ENCODE measurements around the gene PITPNB. TPM values are rescaled to one million over a fixed set of nuclear protein-coding genes. Genes with fewer than 3 reads are reported as not detected.

PITPNB gene
- total RNA-seq, 1 donor = 30.8 TPM

GRCh38 chr22:27895600-27895999 lies 23.5 kb downstream of the PITPNB start:
- Histone ChIP-seq H3K27ac (ENCODE audit: low read depth, low read length) (no peak overlapping the region), H3K9me3 (ENCODE audit: low read depth, low read length) (no peaks in the 10 kb centered on the region), H3K36me3 (ENCODE audit: insufficient read depth, low read length) (peaks cover 74% of the 10 kb centered on the region), H3K27me3 (ENCODE audit: insufficient read depth, low read length) (no peaks in the 10 kb centered on the region), H3K4me3 (ENCODE audit: insufficient read depth, low read length) (no peak overlapping the region), H2AFZ (ENCODE audit: low read length) (no peak overlapping the region), H3K4me1 (ENCODE audit: insufficient read depth, low read length) (no peaks in the 10 kb centered on the region), H3K79me2 (ENCODE audit: insufficient read depth, low read length) (peaks cover 58% of the 10 kb centered on the region), H4K20me1 (ENCODE audit: insufficient read depth, low read length) (peaks cover 2% of the 10 kb centered on the region), H3K4me2 (ENCODE audit: insufficient read depth, low read length) (no peak overlapping the region)
- TF ChIP-seq CTCF (IDR thresholded peaks at IDR 0.05; ENCODE audit: extremely low read depth, low read depth, low read length) = no peak
- DNase-seq (ENCODE audit: insufficient read length, low spot score, missing footprints) = no peak

DNA sequence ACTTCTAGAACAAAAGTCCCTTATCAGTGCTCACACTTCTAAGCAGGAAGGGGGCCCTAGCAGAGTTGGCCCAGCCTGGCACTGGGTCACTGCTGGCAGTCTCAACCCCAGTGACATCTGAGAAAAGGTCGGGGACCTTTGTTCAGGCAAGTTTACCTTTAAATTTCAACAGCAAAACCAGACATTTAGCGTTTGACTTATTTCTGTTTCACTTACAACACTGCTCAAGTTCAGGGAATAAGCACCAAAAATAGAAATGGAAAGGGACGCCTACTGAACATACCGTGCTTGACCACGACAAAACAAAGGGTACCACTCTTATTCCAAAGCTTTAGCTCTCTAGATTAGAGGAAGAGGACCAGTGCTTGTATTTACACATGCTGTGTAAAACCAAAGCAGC lies 26.2 kb downstream of the PITPNB start:
- Histone ChIP-seq H3K36me3 (ENCODE audit: insufficient read depth, low read length) (peaks cover 85% of the 10 kb centered on the region), H3K79me2 (ENCODE audit: insufficient read depth, low read length) (peaks cover 66% of the 10 kb centered on the region)

DNA sequence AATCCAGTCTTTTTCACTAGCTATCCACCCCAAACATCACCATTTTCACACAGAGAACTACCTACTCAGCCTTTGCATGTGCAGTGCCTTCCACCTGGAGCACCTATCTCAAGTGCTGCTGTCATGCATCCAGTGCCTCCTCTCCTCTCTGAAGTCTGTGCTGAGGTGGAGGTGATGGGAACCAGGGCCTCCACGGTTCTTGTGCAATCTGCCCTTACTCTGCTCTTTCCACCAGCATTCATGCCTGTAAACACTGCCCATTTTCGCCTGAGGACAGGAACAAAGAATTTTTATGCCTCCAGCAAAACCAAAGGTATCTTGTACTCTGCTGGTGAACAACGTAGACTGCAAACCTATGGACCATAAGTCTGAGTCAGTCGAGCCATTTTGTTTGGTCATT lies 27.0 kb downstream of the PITPNB start:
- Histone ChIP-seq H3K4me1 (ENCODE audit: insufficient read depth, low read length) (no peaks in the 10 kb centered on the region), H3K4me3 (ENCODE audit: insufficient read depth, low read length) (no peak overlapping the region), H4K20me1 (ENCODE audit: insufficient read depth, low read length) (peaks cover 12% of the 10 kb centered on the region), H3K79me2 (ENCODE audit: insufficient read depth, low read length) (peaks cover 64% of the 10 kb centered on the region), H2AFZ (ENCODE audit: low read length) (no peak overlapping the region), H3K4me2 (ENCODE audit: insufficient read depth, low read length) (no peak overlapping the region), H3K36me3 (ENCODE audit: insufficient read depth, low read length) (peaks cover 80% of the 10 kb centered on the region), H3K27ac (ENCODE audit: low read depth, low read length) (no peak overlapping the region), H3K9me3 (ENCODE audit: low read depth, low read length) (no peaks in the 10 kb centered on the region), H3K27me3 (ENCODE audit: insufficient read depth, low read length) (no peaks in the 10 kb centered on the region)
- no peak for TF ChIP-seq CTCF (IDR thresholded peaks at IDR 0.05; ENCODE audit: extremely low read depth, low read depth, low read length)
- DNase-seq (ENCODE audit: insufficient read length, low spot score, missing footprints) = no peak

More for the DNA sequence above, 26.2 kb downstream of the PITPNB start:
- DNase-seq (ENCODE audit: insufficient read length, low spot score, missing footprints) = no peak
- no peak overlapping the region for H2AFZ ChIP-seq (ENCODE audit: low read length)
- H3K27ac ChIP-seq (ENCODE audit: low read depth, low read length) = no peak overlapping the region
- H3K4me1 ChIP-seq (ENCODE audit: insufficient read depth, low read length) = no peaks in the 10 kb centered on the region
- H3K27me3 ChIP-seq (ENCODE audit: insufficient read depth, low read length) = no peaks in the 10 kb centered on the region
- H4K20me1 ChIP-seq (ENCODE audit: insufficient read depth, low read length) = peaks cover 6% of the 10 kb centered on the region
- no peak overlapping the region for H3K4me2 ChIP-seq (ENCODE audit: insufficient read depth, low read length)
- H3K4me3 ChIP-seq (ENCODE audit: insufficient read depth, low read length) = no peak overlapping the region
- no peak for TF ChIP-seq CTCF (IDR thresholded peaks at IDR 0.05; ENCODE audit: extremely low read depth, low read depth, low read length)
- no peaks in the 10 kb centered on the region for H3K9me3 ChIP-seq (ENCODE audit: low read depth, low read length)

DNA sequence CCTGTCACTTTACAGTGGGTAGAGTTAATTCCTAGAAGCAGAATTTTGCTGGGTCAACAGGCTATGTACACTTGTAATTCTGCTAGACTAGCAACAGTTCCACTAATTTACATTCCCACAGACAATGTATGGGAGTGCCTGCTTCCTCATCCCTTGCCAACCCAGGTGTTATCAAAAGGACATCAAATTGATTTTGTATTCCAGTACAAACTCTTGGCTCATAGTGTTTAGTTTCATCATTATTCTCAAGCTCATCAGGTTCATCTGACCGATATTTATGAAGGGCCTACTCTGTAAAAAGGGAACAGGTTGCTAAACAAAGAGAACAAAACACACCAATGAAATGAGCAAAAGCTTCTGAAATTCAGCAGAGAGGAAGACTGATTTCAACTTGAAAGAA lies 30.7 kb downstream of the PITPNB start:
- H3K36me3 ChIP-seq (ENCODE audit: insufficient read depth, low read length) = peaks cover 62% of the 10 kb centered on the region
- H4K20me1 ChIP-seq (ENCODE audit: insufficient read depth, low read length) = peaks cover 23% of the 10 kb centered on the region
- TF ChIP-seq CTCF (IDR thresholded peaks at IDR 0.05; ENCODE audit: extremely low read depth, low read depth, low read length) = no peak
- H3K27me3 ChIP-seq (ENCODE audit: insufficient read depth, low read length) = no peaks in the 10 kb centered on the region
- H3K79me2 ChIP-seq (ENCODE audit: insufficient read depth, low read length) = peaks cover 60% of the 10 kb centered on the region
- H2AFZ ChIP-seq (ENCODE audit: low read length) = no peak overlapping the region
- no peak overlapping the region for H3K4me3 ChIP-seq (ENCODE audit: insufficient read depth, low read length)
- peaks cover 14% of the 10 kb centered on the region for H3K4me1 ChIP-seq (ENCODE audit: insufficient read depth, low read length)
- no peaks in the 10 kb centered on the region for H3K9me3 ChIP-seq (ENCODE audit: low read depth, low read length)
- H3K27ac ChIP-seq (ENCODE audit: low read depth, low read length) = no peak overlapping the region
- DNase-seq (ENCODE audit: insufficient read length, low spot score, missing footprints) = no peak
- no peak overlapping the region for H3K4me2 ChIP-seq (ENCODE audit: insufficient read depth, low read length)

All from osteoblast (primary cell).